HCT116 (cell line): ENCODE data around the gene ERBB3.

Experiments
- CTCF ChIP-seq, 3 experiments: fragments of 200-600 bp in 1 of 3; sonication (generic) in 1 of 3; IDR thresholded peaks in 2 of 3; conservative IDR thresholded peaks in 1 of 3; 2 replicates each; pipeline ENCODE4 v1.5.1; 2012 to 2017; ENCODE audit warnings: low read depth in 2 of 3, low read length in 2 of 3, antibody characterized with exemption in 1 of 3, borderline replicate concordance in 1 of 3, control low read depth in 1 of 3, mild to moderate bottlenecking in 1 of 3, mixed read lengths in 1 of 3, mixed run types in 1 of 3, moderate library complexity in 1 of 3; ENCODE audit not compliant: insufficient read depth in 1 of 3
- ELF1 ChIP-seq: IDR thresholded peaks from 2 replicates; pipeline ENCODE4 v1.6.1; 2012; ENCODE audit warnings: low read depth, borderline replicate concordance
- EZH2 ChIP-seq: fragments of 200-600 bp; sonication (generic); IDR thresholded peaks from 2 replicates; pipeline ENCODE4 v1.6.1; 2017; ENCODE audit warnings: antibody characterized with exemption, mixed run types
- JUND ChIP-seq: IDR thresholded peaks from 2 replicates; pipeline ENCODE4 v1.6.1; 2012
- MAX ChIP-seq: IDR thresholded peaks from 2 replicates; pipeline ENCODE4 v1.6.1; 2012
- POLR2A ChIP-seq: IDR thresholded peaks from 2 replicates; pipeline ENCODE4 v1.7.0; 2011; ENCODE audit warnings: borderline replicate concordance; ENCODE audit not compliant: insufficient read depth, insufficient read length; ENCODE audit errors: extremely low read depth
- POLR2AphosphoS5 ChIP-seq: IDR thresholded peaks from 2 replicates; pipeline ENCODE4 v1.6.1; 2011; ENCODE audit warnings: mild to moderate bottlenecking, low read depth, low read length, moderate library complexity
- RAD21 ChIP-seq: IDR thresholded peaks from 2 replicates; pipeline ENCODE4 v1.6.1; 2012; ENCODE audit warnings: low read depth, mild to moderate bottlenecking
- REST ChIP-seq: IDR thresholded peaks from 2 replicates; pipeline ENCODE4 v1.6.1; 2012; ENCODE audit warnings: low read depth
- SP1 ChIP-seq: IDR thresholded peaks from 2 replicates; pipeline ENCODE4 v1.6.1; 2012; ENCODE audit warnings: low read depth
- SRF ChIP-seq: IDR thresholded peaks from 2 replicates; pipeline ENCODE4 v1.6.1; 2012; ENCODE audit warnings: low read depth
- YY1 ChIP-seq: IDR thresholded peaks from 2 replicates; pipeline ENCODE4 v1.6.1; 2011; ENCODE audit warnings: low read length, low read depth, moderate library complexity, mild to moderate bottlenecking; ENCODE audit not compliant: insufficient replicate concordance; ENCODE audit errors: extremely low read depth
- ZBTB33 ChIP-seq: IDR thresholded peaks from 2 replicates; pipeline ENCODE4 v1.6.1; 2011; ENCODE audit warnings: mild to moderate bottlenecking, low read length, moderate library complexity; ENCODE audit not compliant: insufficient replicate concordance; ENCODE audit errors: extremely low read depth

DNA sequence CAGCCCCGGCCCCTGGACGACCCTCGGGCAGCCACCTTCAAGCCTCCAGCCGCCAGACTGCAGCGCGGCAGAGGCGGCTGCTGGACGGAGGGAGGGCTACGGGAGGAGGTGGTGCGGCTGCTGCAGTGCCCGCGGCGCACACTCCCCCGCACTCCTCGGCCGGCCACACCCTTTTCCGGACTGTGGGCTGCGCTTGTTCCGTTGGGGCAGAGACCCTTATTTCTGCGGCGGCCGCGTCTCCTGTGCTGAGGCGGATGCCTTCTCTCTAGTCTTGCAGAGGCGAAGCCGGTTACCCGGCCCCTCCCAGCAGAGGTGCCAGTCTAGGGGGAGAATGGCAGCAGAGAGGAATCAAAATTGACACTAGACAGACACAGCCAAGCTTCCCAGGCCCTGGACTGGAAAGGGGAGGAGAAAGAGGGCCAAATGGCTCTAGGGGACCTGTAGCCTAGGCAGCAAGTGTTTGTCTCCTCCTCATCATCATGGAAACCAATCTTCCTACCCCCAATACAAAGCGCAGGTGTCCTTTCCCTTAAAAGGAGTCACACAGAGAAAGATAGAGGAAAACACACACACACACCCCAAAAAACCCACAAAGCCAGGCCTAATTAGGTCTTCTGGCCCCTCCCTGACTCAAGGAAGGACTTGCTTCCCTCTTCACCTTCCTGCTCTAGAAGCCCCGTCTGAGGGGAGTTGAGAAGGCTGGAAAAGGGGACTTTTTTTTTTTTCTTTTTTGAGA, 49.4 kb downstream of the ERBB3 start:
- TF ChIP-seq CTCF (IDR thresholded peaks at IDR 0.05 in 2 of 3, conservative IDR thresholded peaks at IDR 0.05 in 1 of 3; ENCODE audit: borderline replicate concordance in 1 of 3, insufficient read depth in 1 of 3, low read depth in 2 of 3, low read length in 2 of 3) (no peak), ELF1 (no peak), JUND (no peak), REST (no peak), MAX (no peak), SP1 (peak; percentile 16; the same call in 1 of the 2 replicates), POLR2A (no peak), EZH2 (no peak), YY1 (no peak), SRF (no peak), POLR2AphosphoS5 (peak; percentile 32; the same call in 1 of the 2 replicates), RAD21 (no peak), ZBTB33 (no peak)
